HepG2 (cell line): Measurements from ENCODE around the gene RANGRF. TPM values are rescaled to one million over a fixed set of nuclear protein-coding genes. Genes with fewer than 3 reads are reported as not detected.

Source experiments
- CHD4 ChIP-seq: fragments of 200-600 bp; sonication (generic); IDR thresholded peaks from 2 replicates; pipeline ENCODE4 v1.7.0; 2017; ENCODE audit warnings: mild to moderate bottlenecking, low read length, borderline replicate concordance
- EED ChIP-seq: sonication (generic); formaldehyde crosslinking; IDR thresholded peaks from 2 replicates; pipeline ENCODE4 v1.5.0; 2020; ENCODE audit warnings: mild to moderate bottlenecking, missing genetic modification reagents
- ELF3 ChIP-seq: IDR thresholded peaks from 2 replicates; pipeline ENCODE4 v1.6.1; 2016; ENCODE audit warnings: missing genetic modification reagents, missing compliant biosample characterization
- FOXA3 ChIP-seq: IDR thresholded peaks from 2 replicates; pipeline ENCODE4 v1.6.1; 2016; ENCODE audit warnings: missing genetic modification reagents, missing compliant biosample characterization
- GFI1 ChIP-seq: sonication (generic); formaldehyde crosslinking; IDR thresholded peaks from 2 replicates; pipeline ENCODE4 v1.5.0; 2020; ENCODE audit warnings: missing genetic modification reagents, mild to moderate bottlenecking, borderline replicate concordance
- KLF16 ChIP-seq, 2 experiments: sonication (generic) in 1 of 2; formaldehyde crosslinking in 1 of 2; IDR thresholded peaks; 2 replicates each; pipeline versions ENCODE4 v1.6.1 to v1.8.0; 2016 to 2023; ENCODE audit warnings: missing genetic modification reagents in 2 of 2, missing compliant biosample characterization in 1 of 2
- NR2F2 ChIP-seq: IDR thresholded peaks from 2 replicates; pipeline ENCODE4 v1.6.1; 2012; ENCODE audit warnings: low read depth, inconsistent platforms, borderline replicate concordance
- RXRB ChIP-seq: IDR thresholded peaks from 2 replicates; pipeline ENCODE4 v1.6.1; 2016; ENCODE audit warnings: borderline replicate concordance, missing genetic modification reagents, missing compliant biosample characterization
- ZBTB3 ChIP-seq: sonication (generic); formaldehyde crosslinking; IDR thresholded peaks from 2 replicates; pipeline ENCODE4 v1.4.0; 2020; ENCODE audit warnings: low read depth, mild to moderate bottlenecking, moderate library complexity, missing genetic modification reagents, borderline replicate concordance
- ZBTB7B ChIP-seq: sonication (generic); formaldehyde crosslinking; IDR thresholded peaks from 2 replicates; pipeline ENCODE4 v1.4.0; 2020; ENCODE audit warnings: missing genetic modification reagents
- ZFX ChIP-seq: sonication (generic); formaldehyde crosslinking; IDR thresholded peaks from 2 replicates; pipeline ENCODE4 v1.4.0; 2020; ENCODE audit warnings: mild to moderate bottlenecking, low read depth, missing genetic modification reagents, moderate library complexity
- ZNF263 ChIP-seq: sonication (generic); formaldehyde crosslinking; IDR thresholded peaks from 2 replicates; pipeline ENCODE4 v1.4.0; 2020; ENCODE audit warnings: missing genetic modification reagents
- polyA plus RNA-seq, 8 experiments: library from polyadenylated mRNA; depleted of rRNA in 3 of 8; stranded (reverse) in 7 of 8; unstranded in 1 of 8; fragments of >200 nt; fragmentation: Illumina TruSeq in 4 of 8; extraction: Trizol in 4 of 8; gene quantifications; 2 replicates each; pipeline versions ENCODE4 v1.2.1 to v1.2.3, GENCODE V29; 2011 to 2016; ENCODE audit warnings: low read depth in 4 of 8, missing spikeins in 1 of 8, mixed read lengths in 1 of 8; ENCODE audit not compliant: insufficient read depth in 1 of 8
- total RNA-seq, 5 experiments: library from RNA; depleted of rRNA; stranded (reverse); fragments of >200 nt; fragmentation: Illumina TruSeq; extraction: Trizol; gene quantifications; 2 replicates each; pipeline ENCODE4 v1.2.3, GENCODE V29; 2016; ENCODE audit warnings: low read depth in 1 of 5
- TF ChIP-seq, protein P1 (sequence below): sonication (generic); formaldehyde crosslinking; IDR thresholded peaks from 2 replicates; pipeline ENCODE4 v1.5.1; 2020; ENCODE audit warnings: mild to moderate bottlenecking, missing genetic modification reagents
- TF ChIP-seq, protein P2 (sequence below): sonication (generic); formaldehyde crosslinking; IDR thresholded peaks from 2 replicates; pipeline ENCODE4 v1.9.0; 2022; ENCODE audit warnings: missing genetic modification reagents, mild to moderate bottlenecking, borderline replicate concordance
- TF ChIP-seq, protein P3 (sequence below): IDR thresholded peaks from 2 replicates; pipeline ENCODE4 v1.4.0; 2020; ENCODE audit warnings: mild to moderate bottlenecking, missing genetic modification reagents
- TF ChIP-seq, protein P4 (sequence below): sonication (generic); formaldehyde crosslinking; IDR thresholded peaks from 2 replicates; pipeline ENCODE4 v1.5.0; 2020; ENCODE audit warnings: missing genetic modification reagents, mild to moderate bottlenecking, borderline replicate concordance

The RANGRF gene
- total and polyA plus RNA-seq, 2 of the 13 experiments (the other 11 are each of a cell fraction or from before 2014, with no cell fraction given): 18.6 to 40.7 TPM

DNA sequence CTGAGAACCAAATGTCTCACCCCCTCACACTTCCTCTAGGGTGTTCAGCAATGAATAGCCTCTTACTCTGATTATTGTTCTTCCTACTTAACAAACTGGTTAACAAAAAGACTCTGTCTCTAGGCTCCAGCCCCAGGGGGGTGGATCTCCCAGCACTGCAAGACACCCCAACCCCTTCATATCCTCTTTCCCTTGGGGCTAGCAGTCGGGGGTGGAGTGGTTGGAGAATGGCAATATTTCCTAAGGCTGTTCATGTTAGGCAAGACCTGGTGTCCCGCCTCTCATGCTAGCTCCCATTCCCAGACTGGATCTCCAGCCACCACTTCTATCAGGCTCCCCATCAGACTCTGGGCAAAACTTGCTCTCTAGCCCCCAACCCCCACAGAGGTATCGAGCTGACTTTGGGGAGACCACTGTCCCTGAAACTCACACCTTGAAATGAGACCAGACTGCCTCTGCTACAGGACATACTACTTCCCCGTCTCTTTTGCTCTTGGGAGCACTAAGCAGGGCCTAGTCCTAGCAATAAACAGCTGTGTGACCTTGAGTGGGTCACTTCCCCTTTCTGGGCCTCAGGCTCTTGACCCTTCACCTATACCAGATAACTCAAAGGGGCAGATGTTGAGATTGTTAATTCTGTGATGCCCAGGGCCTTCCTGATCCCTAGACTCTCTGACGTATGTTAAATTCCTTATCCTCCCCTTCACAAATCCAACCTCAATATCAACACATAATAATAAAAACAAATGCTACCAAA lies 4.3 kb downstream of the RANGRF start (continued):
- 0 out of 2 replicates have a peak, but pooled peaks have one; percentile 18 for TF ChIP-seq FOXA3
- 0 out of 2 replicates have a peak, but pooled peaks have one; percentile 25 for TF ChIP-seq ZBTB3 (CRISPR knock-in tag)
- TF ChIP-seq CHD4: no peak
- no peak for TF ChIP-seq EED (CRISPR knock-in tag)
- TF ChIP-seq ZBTB7B (CRISPR knock-in tag): 0 out of 2 replicates have a peak, but pooled peaks have one; percentile 37
- no peak for TF ChIP-seq KLF16 (CRISPR knock-in tag; IDR thresholded peaks at IDR 0.05)
- 0 out of 2 replicates have a peak, but pooled peaks have one; percentile 22 for TF ChIP-seq ELF3 (CRISPR knock-in tag)
- TF ChIP-seq GFI1: 0 out of 2 replicates have a peak, but pooled peaks have one; percentile 18
- TF ChIP-seq, protein P1, sequence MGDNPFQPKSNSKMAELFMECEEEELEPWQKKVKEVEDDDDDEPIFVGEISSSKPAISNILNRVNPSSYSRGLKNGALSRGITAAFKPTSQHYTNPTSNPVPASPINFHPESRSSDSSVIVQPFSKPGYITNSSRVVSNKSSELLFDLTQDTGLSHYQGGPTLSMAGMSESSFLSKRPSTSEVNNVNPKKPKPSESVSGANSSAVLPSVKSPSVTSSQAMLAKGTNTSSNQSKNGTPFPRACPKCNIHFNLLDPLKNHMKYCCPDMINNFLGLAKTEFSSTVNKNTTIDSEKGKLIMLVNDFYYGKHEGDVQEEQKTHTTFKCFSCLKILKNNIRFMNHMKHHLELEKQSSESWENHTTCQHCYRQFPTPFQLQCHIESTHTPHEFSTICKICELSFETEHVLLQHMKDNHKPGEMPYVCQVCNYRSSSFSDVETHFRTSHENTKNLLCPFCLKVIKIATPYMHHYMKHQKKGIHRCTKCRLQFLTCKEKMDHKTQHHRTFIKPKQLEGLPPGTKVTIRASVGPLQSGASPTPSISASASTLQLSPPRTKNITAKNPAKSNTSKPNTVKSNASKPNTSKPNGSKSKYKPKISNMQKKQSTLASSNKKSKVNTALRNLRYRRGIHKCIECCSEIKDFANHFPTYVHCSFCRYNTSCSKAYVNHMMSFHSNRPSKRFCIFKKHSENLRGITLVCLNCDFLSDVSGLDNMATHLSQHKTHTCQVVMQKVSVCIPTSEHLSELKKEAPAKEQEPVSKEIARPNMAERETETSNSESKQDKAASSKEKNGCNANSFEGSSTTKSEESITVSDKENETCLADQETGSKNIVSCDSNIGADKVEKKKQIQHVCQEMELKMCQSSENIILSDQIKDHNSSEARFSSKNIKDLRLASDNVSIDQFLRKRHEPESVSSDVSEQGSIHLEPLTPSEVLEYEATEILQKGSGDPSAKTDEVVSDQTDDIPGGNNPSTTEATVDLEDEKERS (CRISPR knock-in tag): no peak
- TF ChIP-seq, protein P2, sequence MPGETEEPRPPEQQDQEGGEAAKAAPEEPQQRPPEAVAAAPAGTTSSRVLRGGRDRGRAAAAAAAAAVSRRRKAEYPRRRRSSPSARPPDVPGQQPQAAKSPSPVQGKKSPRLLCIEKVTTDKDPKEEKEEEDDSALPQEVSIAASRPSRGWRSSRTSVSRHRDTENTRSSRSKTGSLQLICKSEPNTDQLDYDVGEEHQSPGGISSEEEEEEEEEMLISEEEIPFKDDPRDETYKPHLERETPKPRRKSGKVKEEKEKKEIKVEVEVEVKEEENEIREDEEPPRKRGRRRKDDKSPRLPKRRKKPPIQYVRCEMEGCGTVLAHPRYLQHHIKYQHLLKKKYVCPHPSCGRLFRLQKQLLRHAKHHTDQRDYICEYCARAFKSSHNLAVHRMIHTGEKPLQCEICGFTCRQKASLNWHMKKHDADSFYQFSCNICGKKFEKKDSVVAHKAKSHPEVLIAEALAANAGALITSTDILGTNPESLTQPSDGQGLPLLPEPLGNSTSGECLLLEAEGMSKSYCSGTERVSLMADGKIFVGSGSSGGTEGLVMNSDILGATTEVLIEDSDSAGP (CRISPR knock-in tag): 0 out of 2 replicates have a peak, but pooled peaks have one; percentile 35
- TF ChIP-seq NR2F2: peak; percentile 37; the same call in 1 of the 2 replicates
- TF ChIP-seq, protein P3, sequence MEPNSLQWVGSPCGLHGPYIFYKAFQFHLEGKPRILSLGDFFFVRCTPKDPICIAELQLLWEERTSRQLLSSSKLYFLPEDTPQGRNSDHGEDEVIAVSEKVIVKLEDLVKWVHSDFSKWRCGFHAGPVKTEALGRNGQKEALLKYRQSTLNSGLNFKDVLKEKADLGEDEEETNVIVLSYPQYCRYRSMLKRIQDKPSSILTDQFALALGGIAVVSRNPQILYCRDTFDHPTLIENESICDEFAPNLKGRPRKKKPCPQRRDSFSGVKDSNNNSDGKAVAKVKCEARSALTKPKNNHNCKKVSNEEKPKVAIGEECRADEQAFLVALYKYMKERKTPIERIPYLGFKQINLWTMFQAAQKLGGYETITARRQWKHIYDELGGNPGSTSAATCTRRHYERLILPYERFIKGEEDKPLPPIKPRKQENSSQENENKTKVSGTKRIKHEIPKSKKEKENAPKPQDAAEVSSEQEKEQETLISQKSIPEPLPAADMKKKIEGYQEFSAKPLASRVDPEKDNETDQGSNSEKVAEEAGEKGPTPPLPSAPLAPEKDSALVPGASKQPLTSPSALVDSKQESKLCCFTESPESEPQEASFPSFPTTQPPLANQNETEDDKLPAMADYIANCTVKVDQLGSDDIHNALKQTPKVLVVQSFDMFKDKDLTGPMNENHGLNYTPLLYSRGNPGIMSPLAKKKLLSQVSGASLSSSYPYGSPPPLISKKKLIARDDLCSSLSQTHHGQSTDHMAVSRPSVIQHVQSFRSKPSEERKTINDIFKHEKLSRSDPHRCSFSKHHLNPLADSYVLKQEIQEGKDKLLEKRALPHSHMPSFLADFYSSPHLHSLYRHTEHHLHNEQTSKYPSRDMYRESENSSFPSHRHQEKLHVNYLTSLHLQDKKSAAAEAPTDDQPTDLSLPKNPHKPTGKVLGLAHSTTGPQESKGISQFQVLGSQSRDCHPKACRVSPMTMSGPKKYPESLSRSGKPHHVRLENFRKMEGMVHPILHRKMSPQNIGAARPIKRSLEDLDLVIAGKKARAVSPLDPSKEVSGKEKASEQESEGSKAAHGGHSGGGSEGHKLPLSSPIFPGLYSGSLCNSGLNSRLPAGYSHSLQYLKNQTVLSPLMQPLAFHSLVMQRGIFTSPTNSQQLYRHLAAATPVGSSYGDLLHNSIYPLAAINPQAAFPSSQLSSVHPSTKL: peak; percentile 45
- TF ChIP-seq ZFX (CRISPR knock-in tag): peak; percentile 69
- TF ChIP-seq ZNF263: peak; percentile 79
- TF ChIP-seq, protein P4, sequence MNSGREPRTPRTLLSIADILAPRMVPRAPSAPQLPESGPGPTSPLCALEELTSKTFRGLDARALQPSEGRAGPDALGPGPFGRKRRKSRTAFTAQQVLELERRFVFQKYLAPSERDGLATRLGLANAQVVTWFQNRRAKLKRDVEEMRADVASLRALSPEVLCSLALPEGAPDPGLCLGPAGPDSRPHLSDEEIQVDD: no peak
- TF ChIP-seq RXRB (CRISPR knock-in tag): peak; percentile 92
